Trophoblast cell (in vitro differentiated cells and primary cell): Measurements from ENCODE around the gene SEMA6A.

Experiments used
- DNase-seq, 2 donors: peaks; one replicate each; pipeline ENCODE4 v3.0.0-alpha.2; 2016
- H2AFZ ChIP-seq: 2 replicates; pipeline ENCODE4 v1.6.1; 2013; ENCODE audit warnings: low read length, moderate library complexity, mild to moderate bottlenecking; ENCODE audit not compliant: insufficient read depth, poor library complexity
- H2AK5ac ChIP-seq: 2 replicates; pipeline ENCODE4 v1.6.1; 2013; ENCODE audit warnings: mild to moderate bottlenecking, low read length
- H2BK120ac ChIP-seq: 2 replicates; pipeline ENCODE4 v1.6.1; 2013; ENCODE audit warnings: low read length, mild to moderate bottlenecking, moderate library complexity; ENCODE audit not compliant: insufficient read depth, poor library complexity
- H2BK12ac ChIP-seq: 2 replicates; pipeline ENCODE4 v1.6.1; 2013; ENCODE audit warnings: mild to moderate bottlenecking, low read length, moderate library complexity
- H2BK5ac ChIP-seq: 2 replicates; pipeline ENCODE4 v1.6.1; 2013; ENCODE audit warnings: low read length, low read depth, moderate library complexity, mild to moderate bottlenecking; ENCODE audit not compliant: poor library complexity
- H3K14ac ChIP-seq: 2 replicates; pipeline ENCODE4 v1.6.1; 2013; ENCODE audit warnings: mild to moderate bottlenecking, low read length
- H3K18ac ChIP-seq: 2 replicates; pipeline ENCODE4 v1.6.1; 2013; ENCODE audit warnings: mild to moderate bottlenecking, low read length
- H3K23ac ChIP-seq: 2 replicates; pipeline ENCODE4 v1.6.1; 2013; ENCODE audit warnings: low read length
- H3K27ac ChIP-seq: 2 replicates; pipeline ENCODE4 v1.5.1; 2013; ENCODE audit warnings: low read depth, mild to moderate bottlenecking, inconsistent platforms, low read length, moderate library complexity
- H3K27me3 ChIP-seq: 2 replicates; pipeline ENCODE4 v1.6.1; 2013; ENCODE audit warnings: inconsistent platforms, mild to moderate bottlenecking, low read length, moderate library complexity; ENCODE audit not compliant: insufficient read depth
- H3K36me3 ChIP-seq, 2 experiments: 1 replicate in 1 of 2; 2 replicates in 1 of 2; pipeline ENCODE4 v1.6.1; 2013; ENCODE audit warnings: low read length in 2 of 2, mild to moderate bottlenecking in 2 of 2, moderate library complexity in 1 of 2; ENCODE audit not compliant: insufficient read depth in 2 of 2, control insufficient read depth in 1 of 2
- H3K4ac ChIP-seq: 2 replicates; pipeline ENCODE4 v1.6.1; 2013; ENCODE audit warnings: low read depth, mild to moderate bottlenecking, low read length, moderate library complexity
- H3K4me1 ChIP-seq, 2 experiments: 1 replicate in 1 of 2; 2 replicates in 1 of 2; pipeline ENCODE4 v1.6.1; 2013; ENCODE audit warnings: low read length in 2 of 2, mild to moderate bottlenecking in 2 of 2, moderate library complexity in 1 of 2; ENCODE audit not compliant: insufficient read depth in 2 of 2, control insufficient read depth in 1 of 2
- H3K4me2 ChIP-seq: 2 replicates; pipeline ENCODE4 v1.6.1; 2013; ENCODE audit warnings: inconsistent platforms, mild to moderate bottlenecking, low read length, moderate library complexity
- H3K4me3 ChIP-seq: 2 replicates; pipeline ENCODE4 v1.5.1; 2013; ENCODE audit warnings: mild to moderate bottlenecking, low read depth, low read length, inconsistent platforms
- H3K79me1 ChIP-seq: one replicate; pipeline ENCODE4 v1.6.1; 2013; ENCODE audit warnings: low read length
- H3K79me2 ChIP-seq: 2 replicates; pipeline ENCODE4 v1.6.1; 2013; ENCODE audit warnings: low read length, mild to moderate bottlenecking; ENCODE audit not compliant: control insufficient read depth, insufficient read depth, poor library complexity
- H3K9ac ChIP-seq: 2 replicates; pipeline ENCODE4 v1.6.1; 2013; ENCODE audit warnings: mild to moderate bottlenecking, low read length
- H3K9me3 ChIP-seq: 2 replicates; pipeline ENCODE4 v1.6.1; 2013; ENCODE audit warnings: low read depth, mild to moderate bottlenecking, control low read depth, inconsistent platforms, low read length; ENCODE audit not compliant: insufficient read depth
- H4K12ac ChIP-seq: 2 replicates; pipeline ENCODE4 v1.6.1; 2013; ENCODE audit warnings: low read depth, mild to moderate bottlenecking, low read length, moderate library complexity
- H4K8ac ChIP-seq: 2 replicates; pipeline ENCODE4 v1.6.1; 2013; ENCODE audit warnings: low read depth, mild to moderate bottlenecking, low read length, moderate library complexity
- H4K91ac ChIP-seq: one replicate; pipeline ENCODE4 v1.6.1; 2013; ENCODE audit warnings: low read depth, mild to moderate bottlenecking, low read length, moderate library complexity
- WGBS: extraction: QIAGEN DNeasy Blood & Tissue Kit; methylation state at CpG from one replicate; pipeline ENCODE4 v1.1.7; 2013; ENCODE audit warnings: missing lambda C conversion rate; ENCODE audit not compliant: insufficient read length, insufficient coverage; ENCODE audit errors: extremely low coverage; 5-methylcytosine and 5-hydroxymethylcytosine counted together

The SEMA6A gene

DNA sequence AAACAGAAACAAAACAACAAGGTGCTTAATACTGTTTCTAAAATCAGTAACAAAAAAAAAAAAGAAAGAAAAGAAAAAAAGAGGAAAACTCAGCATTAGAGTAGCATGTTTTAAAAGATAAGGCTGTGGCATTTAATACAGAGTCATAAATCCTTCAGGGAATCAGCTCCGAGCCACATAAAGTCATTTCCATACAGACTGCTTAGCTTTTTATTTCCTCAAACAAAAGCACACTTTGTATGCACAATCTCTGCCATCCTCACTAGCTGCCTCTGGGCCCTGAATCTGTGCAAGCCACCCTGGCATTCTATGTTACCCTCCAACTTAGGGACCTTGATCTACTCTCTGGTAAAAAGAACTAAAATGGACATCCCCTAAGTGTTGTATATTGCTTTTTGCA, 87.6 kb downstream of the SEMA6A start:
- no peak for DNase-seq
- no peak overlapping the region for H2BK12ac ChIP-seq
- H2BK5ac ChIP-seq = no peak overlapping the region
- H3K4ac ChIP-seq = no peak overlapping the region
- no peak overlapping the region for H3K4me3 ChIP-seq
- H3K9ac ChIP-seq = no peak overlapping the region
- no peak overlapping the region for H3K27ac ChIP-seq
- no peak overlapping the region for H4K12ac ChIP-seq
- no peaks in the 10 kb centered on the region for H3K9me3 ChIP-seq
- no peak overlapping the region for H4K91ac ChIP-seq
- no peaks in the 10 kb centered on the region for H3K4me1 ChIP-seq
- H3K79me1 ChIP-seq = no peaks in the 10 kb centered on the region
- no peak overlapping the region for H2AK5ac ChIP-seq
- H3K36me3 ChIP-seq = peaks cover 21 to 58% of the 10 kb centered on the region in 2 experiments
- no peak overlapping the region for H3K18ac ChIP-seq
- no CpG with 5 or more reads among the region's 1 CpG for WGBS
- no peak overlapping the region for H2BK120ac ChIP-seq
- no peak overlapping the region for H4K8ac ChIP-seq
- H3K23ac ChIP-seq = no peak overlapping the region
- no peak overlapping the region for H3K4me2 ChIP-seq
- no peaks in the 10 kb centered on the region for H3K27me3 ChIP-seq
- H3K79me2 ChIP-seq = no peaks in the 10 kb centered on the region
- H2AFZ ChIP-seq = no peak overlapping the region
- no peak overlapping the region for H3K14ac ChIP-seq

GRCh38 chr5:116486588-116486987, 88.0 kb downstream of the SEMA6A start:
- no peak overlapping the region for H2AK5ac ChIP-seq
- H3K18ac ChIP-seq = no peak overlapping the region
- H3K79me1 ChIP-seq = no peaks in the 10 kb centered on the region
- H3K9ac ChIP-seq = no peak overlapping the region
- no peak overlapping the region for H4K12ac ChIP-seq
- no peak overlapping the region for H3K27ac ChIP-seq
- DNase-seq = no peak
- no peak overlapping the region for H3K4me2 ChIP-seq
- no peak overlapping the region for H3K23ac ChIP-seq
- H2AFZ ChIP-seq = no peak overlapping the region
- no peak overlapping the region for H3K4ac ChIP-seq
- H2BK120ac ChIP-seq = no peak overlapping the region
- peaks cover 23 to 60% of the 10 kb centered on the region in 2 experiments for H3K36me3 ChIP-seq
- no peaks in the 10 kb centered on the region for H3K27me3 ChIP-seq
- H3K4me1 ChIP-seq = peaks cover 0 to 2% of the 10 kb centered on the region in 2 experiments
- no peak overlapping the region for H3K4me3 ChIP-seq
- H3K79me2 ChIP-seq = no peaks in the 10 kb centered on the region
- no peak overlapping the region for H2BK12ac ChIP-seq
- H3K9me3 ChIP-seq = no peaks in the 10 kb centered on the region
- no peak overlapping the region for H4K8ac ChIP-seq
- H3K14ac ChIP-seq = no peak overlapping the region
- no peak overlapping the region for H2BK5ac ChIP-seq
- H4K91ac ChIP-seq = no peak overlapping the region
- no CpG with 5 or more reads among the region's 8 CpGs for WGBS

- no peak overlapping the region for H4K12ac ChIP-seq
- H3K4me1 ChIP-seq = peaks cover 0 to 4% of the 10 kb centered on the region in 2 experiments
- no peak overlapping the region for H2BK12ac ChIP-seq
- no peak overlapping the region for H2AFZ ChIP-seq
- WGBS = no CpG with 5 or more reads among the region's 4 CpGs
- DNase-seq = no peak
- no peak overlapping the region for H2BK120ac ChIP-seq
- no peaks in the 10 kb centered on the region for H3K79me2 ChIP-seq
- no peak overlapping the region for H3K27ac ChIP-seq
- H3K14ac ChIP-seq = no peak overlapping the region
- H4K8ac ChIP-seq = no peak overlapping the region
- peak overlapping the region; percentile 2 for H3K18ac ChIP-seq
- H2AK5ac ChIP-seq = no peak overlapping the region
- H3K9ac ChIP-seq = no peak overlapping the region
- no peak overlapping the region for H2BK5ac ChIP-seq
- H3K36me3 ChIP-seq = peaks cover 32 to 64% of the 10 kb centered on the region in 2 experiments
- no peak overlapping the region for H3K4me2 ChIP-seq
- no peak overlapping the region for H4K91ac ChIP-seq
- no peaks in the 10 kb centered on the region for H3K79me1 ChIP-seq
- no peak overlapping the region for H3K23ac ChIP-seq
- H3K9me3 ChIP-seq = no peaks in the 10 kb centered on the region
- no peak overlapping the region for H3K4ac ChIP-seq
- H3K4me3 ChIP-seq = no peak overlapping the region
- no peaks in the 10 kb centered on the region for H3K27me3 ChIP-seq
These were observed 90.0 kb downstream of the SEMA6A start for GRCh38 chr5:116484645-116485044.

DNA sequence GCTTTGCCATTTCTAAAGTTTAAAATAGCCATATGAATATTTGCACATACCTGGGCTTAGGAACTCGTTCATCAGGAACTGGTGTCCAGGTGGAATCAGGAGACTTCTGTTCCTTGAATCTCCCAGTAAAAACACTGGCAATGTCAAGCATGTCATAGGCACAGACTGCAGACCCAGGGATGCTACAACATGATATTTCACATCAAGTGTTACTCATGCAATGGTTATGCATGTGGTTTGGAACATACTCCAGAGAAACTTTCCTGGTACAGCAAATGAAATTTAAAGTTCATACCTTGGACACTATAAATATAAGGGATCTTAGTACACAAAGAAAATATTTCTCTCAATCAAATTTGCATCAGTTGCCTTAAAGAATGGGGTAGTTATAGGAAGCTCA, 92.2 kb downstream of the SEMA6A start:
- H3K23ac ChIP-seq = no peak overlapping the region
- peaks cover 33 to 64% of the 10 kb centered on the region in 2 experiments for H3K36me3 ChIP-seq
- no peaks in the 10 kb centered on the region for H3K79me2 ChIP-seq
- no peak overlapping the region for H3K14ac ChIP-seq
- no peak overlapping the region for H3K9ac ChIP-seq
- H2AK5ac ChIP-seq = no peak overlapping the region
- WGBS = no CpG with 5 or more reads among the region's 1 CpG
- no peak overlapping the region for H4K8ac ChIP-seq
- H3K27me3 ChIP-seq = no peaks in the 10 kb centered on the region
- H3K18ac ChIP-seq = no peak overlapping the region
- no peak overlapping the region for H2BK5ac ChIP-seq
- no peak overlapping the region for H4K91ac ChIP-seq
- H4K12ac ChIP-seq = no peak overlapping the region
- H2BK120ac ChIP-seq = no peak overlapping the region
- H3K4me3 ChIP-seq = no peak overlapping the region
- no peaks in the 10 kb centered on the region for H3K79me1 ChIP-seq
- peaks cover 0 to 4% of the 10 kb centered on the region in 2 experiments for H3K4me1 ChIP-seq
- no peaks in the 10 kb centered on the region for H3K9me3 ChIP-seq
- no peak overlapping the region for H2BK12ac ChIP-seq
- no peak for DNase-seq
- H3K27ac ChIP-seq = no peak overlapping the region
- H2AFZ ChIP-seq = no peak overlapping the region
- no peak overlapping the region for H3K4ac ChIP-seq
- H3K4me2 ChIP-seq = no peak overlapping the region
